ENCODE results near the gene ANAPC1. TPM values are rescaled to one million over a fixed set of nuclear protein-coding genes. Genes with fewer than 3 reads are reported as not detected.
"Not testable (repeated sequence)": the region's sequence is repeated elsewhere in the genome, so short reads cannot be mapped to it uniquely, and the experiment has no call there.

ANAPC1 gene
- polyA plus RNA-seq, 2 of the 4 experiments (the other 2 are of a cell fraction): 45.3 to 79.3 TPM

DNA sequence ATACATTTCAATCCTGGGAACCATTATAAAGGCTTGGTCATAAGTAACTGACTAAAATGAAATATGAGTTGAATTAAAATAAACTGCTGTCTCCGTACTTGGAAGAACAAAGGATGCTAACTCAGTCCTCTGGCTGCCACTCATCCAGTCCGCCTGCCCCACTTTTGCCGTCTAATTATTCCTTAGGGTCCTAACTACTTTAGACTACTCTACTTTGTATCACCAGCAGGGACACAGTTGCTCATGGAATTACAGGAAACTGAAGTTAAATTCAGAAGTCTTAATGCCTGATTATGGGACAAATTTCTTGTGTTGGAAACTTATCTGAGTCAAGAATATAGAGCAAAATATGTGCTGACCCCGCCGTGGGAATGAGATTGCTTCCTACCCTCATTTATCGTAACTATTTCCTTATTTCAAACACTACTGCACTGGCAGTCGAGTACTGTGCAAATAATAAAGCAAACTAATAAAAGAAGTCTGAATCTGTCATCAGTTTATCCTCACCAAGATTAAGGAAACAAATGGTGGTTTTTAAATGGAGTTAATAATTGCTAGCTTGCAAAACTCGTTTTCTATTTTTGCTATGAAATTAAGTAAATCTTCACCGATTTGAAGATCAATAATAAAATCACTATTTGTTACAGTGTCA is 102.4 kb downstream of the ANAPC1 start:
- H3K27ac ChIP-seq; ATAC-seq; DNase-seq (ENCODE audit: low read depth in 1 of 2, low spot score in 1 of 2); CTCF ChIA-PET; H3K4me2 ChIP-seq; H3K4me1 ChIP-seq; FAIRE-seq; H3K9me3 ChIP-seq; POLR2A ChIA-PET; H3K4me3 ChIP-seq: not testable (repeated sequence)
- WGBS (ENCODE audit: missing lambda C conversion rate): 54% methylated on average over 9 of the region's 9 CpGs

GRCh38 chr2:111777155-111777554 is 106.8 kb downstream of the ANAPC1 start:
- ATAC-seq; FAIRE-seq; POLR2A ChIA-PET; H3K27ac ChIP-seq; CTCF ChIA-PET; H3K4me2 ChIP-seq; H3K4me1 ChIP-seq; H3K9me3 ChIP-seq; H3K4me3 ChIP-seq; DNase-seq (ENCODE audit: low read depth in 1 of 2, low spot score in 1 of 2): not testable (repeated sequence)
- WGBS (ENCODE audit: missing lambda C conversion rate): 89% methylated on average over 4 of the region's 4 CpGs

DNA sequence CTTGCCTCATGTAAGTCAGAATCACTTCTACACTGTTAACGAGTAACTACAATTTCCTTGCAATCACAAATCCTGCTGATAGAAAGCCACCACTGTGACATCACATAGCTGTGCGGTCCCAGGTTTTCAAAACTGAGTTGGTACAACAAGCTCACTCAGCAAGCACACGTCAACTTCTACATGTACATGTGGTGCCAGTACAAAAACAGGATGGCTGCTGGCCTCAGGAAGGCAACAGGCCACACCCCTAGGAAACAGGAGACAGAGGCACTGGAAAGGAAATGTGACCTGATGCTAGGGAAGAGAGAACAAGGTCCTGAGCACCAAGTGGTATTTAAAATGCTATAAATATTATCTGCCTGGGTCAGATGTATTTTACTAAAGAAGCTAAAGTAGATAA is 107.7 kb downstream of the ANAPC1 start:
- FAIRE-seq; CTCF ChIA-PET; H3K4me3 ChIP-seq; ATAC-seq; POLR2A ChIA-PET; H3K9me3 ChIP-seq; DNase-seq (ENCODE audit: low read depth in 1 of 2, low spot score in 1 of 2); H3K27ac ChIP-seq; H3K4me1 ChIP-seq; H3K4me2 ChIP-seq: not testable (repeated sequence)
- whole genome bisulfite sequencing (ENCODE audit: missing lambda C conversion rate): 88% methylated on average over 1 of the region's 3 CpGs

DNA sequence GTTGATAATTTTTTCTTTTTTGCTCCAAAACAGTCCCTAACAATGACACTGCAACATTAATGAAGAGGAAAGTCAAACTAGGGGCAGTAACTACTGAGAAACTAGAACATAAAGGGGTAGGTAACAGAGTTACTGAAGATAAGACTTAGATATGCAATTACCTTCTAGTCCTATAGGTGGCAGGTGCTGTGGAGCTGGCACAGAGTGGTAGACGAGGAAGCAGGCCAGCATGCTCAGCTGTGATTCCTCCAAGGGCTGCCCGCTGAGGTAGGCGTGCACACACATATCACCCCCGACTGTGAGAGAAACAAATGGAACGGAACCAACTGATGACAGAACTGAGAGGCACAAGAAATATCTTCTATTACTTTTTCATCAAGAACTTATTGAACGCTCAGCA is 111.8 kb downstream of the ANAPC1 start:
- H3K4me3 ChIP-seq; H3K27ac ChIP-seq; H3K4me1 ChIP-seq; H3K4me2 ChIP-seq; POLR2A ChIA-PET; H3K9me3 ChIP-seq; CTCF ChIA-PET; DNase-seq (ENCODE audit: low read depth in 1 of 2, low spot score in 1 of 2): not testable (repeated sequence)
- FAIRE-seq: peak; percentile 46
- ATAC-seq: peak; percentile 93 to 99
- 17% methylated on average over 1 of the region's 6 CpGs for WGBS (ENCODE audit: missing lambda C conversion rate)

DNA sequence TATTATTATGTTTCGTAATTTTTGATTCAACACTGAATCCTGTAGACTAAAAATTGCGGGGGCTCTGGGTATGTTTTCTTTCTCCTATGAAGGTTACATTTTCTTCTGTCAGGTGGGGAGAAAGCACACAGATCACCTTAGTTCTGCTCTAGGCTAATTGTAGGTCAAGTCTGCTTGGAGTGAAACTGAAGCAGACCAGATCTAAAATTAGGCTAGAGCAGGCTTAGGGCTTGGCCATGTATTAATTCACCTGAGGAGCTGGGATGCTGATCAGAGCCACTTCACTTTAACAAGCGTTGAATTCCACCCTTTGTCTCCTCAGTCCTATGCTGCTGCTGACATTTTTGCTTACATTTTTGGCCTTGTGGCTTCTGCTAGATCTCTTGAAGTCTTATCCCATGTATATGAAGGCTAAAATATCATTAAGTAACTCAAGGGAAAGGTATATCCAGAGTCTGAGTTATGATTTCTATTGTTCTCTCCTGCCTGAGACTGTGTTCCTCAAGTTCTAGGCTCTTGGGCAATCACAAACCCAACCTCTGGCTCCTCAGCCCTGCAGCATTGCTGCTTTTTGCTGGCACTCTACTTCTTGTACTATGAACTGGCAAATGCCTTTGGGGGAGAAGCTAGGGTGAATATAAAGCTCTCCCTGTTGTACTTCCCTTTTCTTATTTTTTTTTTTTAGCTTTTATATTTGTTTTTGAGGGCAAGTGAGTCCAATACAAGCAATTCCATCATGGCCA is 112.9 kb downstream of the ANAPC1 start:
- not testable (repeated sequence) for FAIRE-seq

GRCh38 chr2:111768266-111769190 is 115.5 kb downstream of the ANAPC1 start:
- H3K4me3 ChIP-seq; CTCF ChIA-PET; H3K4me1 ChIP-seq; DNase-seq (ENCODE audit: low read depth in 1 of 2, low spot score in 1 of 2); H3K27ac ChIP-seq; POLR2A ChIA-PET; H3K4me2 ChIP-seq; FAIRE-seq; ATAC-seq; H3K9me3 ChIP-seq: not testable (repeated sequence)
- WGBS (ENCODE audit: missing lambda C conversion rate): 91% methylated on average over 8 of the region's 8 CpGs

More for the DNA sequence above, 112.9 kb downstream of the ANAPC1 start:
- CTCF ChIA-PET; H3K27ac ChIP-seq; DNase-seq (ENCODE audit: low read depth in 1 of 2, low spot score in 1 of 2); POLR2A ChIA-PET; H3K9me3 ChIP-seq; H3K4me1 ChIP-seq; H3K4me3 ChIP-seq; H3K4me2 ChIP-seq; ATAC-seq: not testable (repeated sequence)
- WGBS (ENCODE audit: missing lambda C conversion rate): 64% methylated on average over 2 of the region's 3 CpGs

GRCh38 chr2:111767087-111767486 is 116.9 kb downstream of the ANAPC1 start:
- WGBS (ENCODE audit: missing lambda C conversion rate): 92% methylated on average over 2 of the region's 4 CpGs
- POLR2A ChIA-PET: not testable (repeated sequence)

GRCh38 chr2:111766295-111766694 is 117.7 kb downstream of the ANAPC1 start:
- CTCF ChIA-PET; H3K4me1 ChIP-seq; DNase-seq (ENCODE audit: low read depth in 1 of 2, low spot score in 1 of 2); H3K4me2 ChIP-seq; FAIRE-seq; H3K27ac ChIP-seq; POLR2A ChIA-PET; H3K9me3 ChIP-seq; H3K4me3 ChIP-seq: not testable (repeated sequence)
- WGBS (ENCODE audit: missing lambda C conversion rate): 71% methylated on average over 1 of the region's 8 CpGs
- peak; percentile 61 to 67; a peak in 5 of 6 replicates for ATAC-seq

More at GRCh38 chr2:111767087-111767486, 116.9 kb downstream of the ANAPC1 start:
- H3K4me2 ChIP-seq; H3K4me1 ChIP-seq; H3K27ac ChIP-seq; H3K9me3 ChIP-seq; ATAC-seq; DNase-seq (ENCODE audit: low read depth in 1 of 2, low spot score in 1 of 2); FAIRE-seq; H3K4me3 ChIP-seq; CTCF ChIA-PET: not testable (repeated sequence)

- ATAC-seq: peak in 1 of 2 experiments; percentile 25; a peak in 1 of 6 replicates
- H3K4me2 ChIP-seq; POLR2A ChIA-PET; H3K4me3 ChIP-seq; H3K27ac ChIP-seq; DNase-seq (ENCODE audit: low read depth in 1 of 2, low spot score in 1 of 2); FAIRE-seq; CTCF ChIA-PET; H3K9me3 ChIP-seq; H3K4me1 ChIP-seq: not testable (repeated sequence)
- WGBS (ENCODE audit: missing lambda C conversion rate): 69% methylated on average over 4 of the region's 4 CpGs
These were observed 119.8 kb downstream of the ANAPC1 start for GRCh38 chr2:111764151-111764550.

- WGBS (ENCODE audit: missing lambda C conversion rate): 100% methylated on average over 4 of the region's 9 CpGs
- FAIRE-seq; H3K9me3 ChIP-seq; H3K4me2 ChIP-seq; CTCF ChIA-PET; POLR2A ChIA-PET; H3K4me1 ChIP-seq; H3K4me3 ChIP-seq; H3K27ac ChIP-seq; DNase-seq (ENCODE audit: low read depth in 1 of 2, low spot score in 1 of 2): not testable (repeated sequence)
- peak in 1 of 2 experiments; percentile 27; a peak in 1 of 6 replicates for ATAC-seq
These were observed 123.2 kb downstream of the ANAPC1 start for GRCh38 chr2:111760697-111761284.

GRCh38 chr2:111752533-111752932 is 131.5 kb downstream of the ANAPC1 start:
- POLR2A ChIA-PET; H3K4me1 ChIP-seq; H3K4me3 ChIP-seq; CTCF ChIA-PET; H3K27ac ChIP-seq; ATAC-seq; H3K4me2 ChIP-seq; DNase-seq (ENCODE audit: low read depth in 1 of 2, low spot score in 1 of 2); FAIRE-seq; H3K9me3 ChIP-seq: not testable (repeated sequence)
- 93% methylated on average over 2 of the region's 3 CpGs for WGBS (ENCODE audit: missing lambda C conversion rate)

Measured in A549 (cell line).